Measurements from ENCODE around the gene FAM210A. TPM values are rescaled to one million over a fixed set of nuclear protein-coding genes. Genes with fewer than 3 reads are reported as not detected.
A peak's percentile ranks its signal among the peaks of the same experiment; 100 is the strongest.

Gene FAM210A
- total and polyA plus RNA-seq, 9 of the 15 experiments (the other 6 are each of a cell fraction or from before 2014, with no cell fraction given) = 8.3 to 41.7 (median 19.1) TPM

GRCh38 chr18:13726232-13726971 is at the start of gene FAM210A, which contains the start of gene RNMT (continued):
- TF ChIP-seq ZBTB26 (CRISPR knock-in tag; IDR thresholded peaks at IDR 0.05) = no peak
- TF ChIP-seq SIN3A (IDR thresholded peaks at IDR 0.05; ENCODE audit: borderline replicate concordance in 2 of 2, control insufficient read depth in 1 of 2, low read depth in 2 of 2, low read length in 2 of 2) = peak; percentile 71 to 92; a peak in 2 of 4 replicates
- TF ChIP-seq ZNF354B (CRISPR knock-in tag; IDR thresholded peaks at IDR 0.05) = no peak
- TF ChIP-seq ZNF639 (CRISPR knock-in tag; conservative IDR thresholded peaks at IDR 0.05 in 1 of 2, IDR thresholded peaks at IDR 0.05 in 1 of 2) = peak in 1 of 2 experiments; percentile 69; a peak in 1 of 4 replicates
- no peak for TF ChIP-seq ZNF318 (IDR thresholded peaks at IDR 0.05; ENCODE audit: borderline replicate concordance in 1 of 2, low read depth in 1 of 2)
- TF ChIP-seq CBFA2T2 (conservative IDR thresholded peaks at IDR 0.05) = peak; percentile 78
- TF ChIP-seq, protein P1, sequence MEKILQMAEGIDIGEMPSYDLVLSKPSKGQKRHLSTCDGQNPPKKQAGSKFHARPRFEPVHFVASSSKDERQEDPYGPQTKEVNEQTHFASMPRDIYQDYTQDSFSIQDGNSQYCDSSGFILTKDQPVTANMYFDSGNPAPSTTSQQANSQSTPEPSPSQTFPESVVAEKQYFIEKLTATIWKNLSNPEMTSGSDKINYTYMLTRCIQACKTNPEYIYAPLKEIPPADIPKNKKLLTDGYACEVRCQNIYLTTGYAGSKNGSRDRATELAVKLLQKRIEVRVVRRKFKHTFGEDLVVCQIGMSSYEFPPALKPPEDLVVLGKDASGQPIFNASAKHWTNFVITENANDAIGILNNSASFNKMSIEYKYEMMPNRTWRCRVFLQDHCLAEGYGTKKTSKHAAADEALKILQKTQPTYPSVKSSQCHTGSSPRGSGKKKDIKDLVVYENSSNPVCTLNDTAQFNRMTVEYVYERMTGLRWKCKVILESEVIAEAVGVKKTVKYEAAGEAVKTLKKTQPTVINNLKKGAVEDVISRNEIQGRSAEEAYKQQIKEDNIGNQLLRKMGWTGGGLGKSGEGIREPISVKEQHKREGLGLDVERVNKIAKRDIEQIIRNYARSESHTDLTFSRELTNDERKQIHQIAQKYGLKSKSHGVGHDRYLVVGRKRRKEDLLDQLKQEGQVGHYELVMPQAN (IDR thresholded peaks at IDR 0.05; ENCODE audit: borderline replicate concordance) = peak; percentile 92
- no peak for TF ChIP-seq ETV6 (IDR thresholded peaks at IDR 0.05; ENCODE audit: borderline replicate concordance in 1 of 2, low read depth in 2 of 2, low read length in 1 of 2)
- TF ChIP-seq ETV6 (CRISPR knock-in tag; IDR thresholded peaks at IDR 0.05; ENCODE audit: borderline replicate concordance) = no peak
- peak in 1 of 2 experiments; percentile 98; a peak in 2 of 4 replicates for TF ChIP-seq HDAC1 (IDR thresholded peaks at IDR 0.05)
- peak; percentile 92 to 93 for TF ChIP-seq FOXK2 (conservative IDR thresholded peaks at IDR 0.05 in 1 of 2, IDR thresholded peaks at IDR 0.05 in 1 of 2; ENCODE audit: low read depth in 2 of 2)
- TF ChIP-seq ZBTB7A (IDR thresholded peaks at IDR 0.05; ENCODE audit: borderline replicate concordance, control insufficient read depth, low read depth, low read length) = peak; percentile 90; the same call in 1 of the 2 replicates

Data from K562 (cell line).